Fibroblast of lung (primary cell): ENCODE measurements around the gene TRAK1.

Experiments used
- CTCF ChIP-seq, 2 donors: IDR thresholded peaks in 1 of 2; conservative IDR thresholded peaks in 1 of 2; 1 replicate in 1 of 2; 2 replicates in 1 of 2; pipeline ENCODE4 v1.5.1; 2011 to 2012; ENCODE audit warnings: low read length in 2 of 2, control low read depth in 1 of 2, inconsistent platforms in 1 of 2, low read depth in 1 of 2, mild to moderate bottlenecking in 1 of 2
- EZH2 ChIP-seq: IDR thresholded peaks from 2 replicates; pipeline ENCODE4 v1.5.1; 2012; ENCODE audit warnings: low read length, control low read depth, mild to moderate bottlenecking; ENCODE audit errors: missing control alignments

- TF ChIP-seq CTCF (conservative IDR thresholded peaks at IDR 0.05 in 1 of 2, IDR thresholded peaks at IDR 0.05 in 1 of 2; ENCODE audit: low read depth in 1 of 2, low read length in 2 of 2) (no peak), EZH2 (no peak)
These were observed 37.4 kb downstream of the TRAK1 start for GRCh38 chr3:42128526-42128925.
